ENCODE results near the gene TNNI2.

- TF ChIP-seq, protein P1, sequence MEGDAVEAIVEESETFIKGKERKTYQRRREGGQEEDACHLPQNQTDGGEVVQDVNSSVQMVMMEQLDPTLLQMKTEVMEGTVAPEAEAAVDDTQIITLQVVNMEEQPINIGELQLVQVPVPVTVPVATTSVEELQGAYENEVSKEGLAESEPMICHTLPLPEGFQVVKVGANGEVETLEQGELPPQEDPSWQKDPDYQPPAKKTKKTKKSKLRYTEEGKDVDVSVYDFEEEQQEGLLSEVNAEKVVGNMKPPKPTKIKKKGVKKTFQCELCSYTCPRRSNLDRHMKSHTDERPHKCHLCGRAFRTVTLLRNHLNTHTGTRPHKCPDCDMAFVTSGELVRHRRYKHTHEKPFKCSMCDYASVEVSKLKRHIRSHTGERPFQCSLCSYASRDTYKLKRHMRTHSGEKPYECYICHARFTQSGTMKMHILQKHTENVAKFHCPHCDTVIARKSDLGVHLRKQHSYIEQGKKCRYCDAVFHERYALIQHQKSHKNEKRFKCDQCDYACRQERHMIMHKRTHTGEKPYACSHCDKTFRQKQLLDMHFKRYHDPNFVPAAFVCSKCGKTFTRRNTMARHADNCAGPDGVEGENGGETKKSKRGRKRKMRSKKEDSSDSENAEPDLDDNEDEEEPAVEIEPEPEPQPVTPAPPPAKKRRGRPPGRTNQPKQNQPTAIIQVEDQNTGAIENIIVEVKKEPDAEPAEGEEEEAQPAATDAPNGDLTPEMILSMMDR (IDR thresholded peaks at IDR 0.05) = no peak
- TF ChIP-seq POLR2AphosphoS5 (IDR thresholded peaks at IDR 0.05) (no peak), EP300 (IDR thresholded peaks at IDR 0.05) (no peak), POLR2A (IDR thresholded peaks at IDR 0.05; ENCODE audit: low read depth) (no peak)
Observed at GRCh38 chr11:1889224-1889930, 50.6 kb downstream of the TNNI2 start.

Data from esophagus muscularis mucosa (tissue), 4 donors.